Suprapubic skin (tissue), 4 donors: ENCODE data around the gene RGPD8.

ENCODE experiments used
- CTCF ChIP-seq, 2 donors: fragments of 200-600 bp in 1 of 2; fragments of 450-650 bp in 1 of 2; sonication (generic) in 1 of 2; IDR thresholded peaks; one replicate each; pipeline ENCODE4 v1.5.1; 2016 to 2019; ENCODE audit warnings: antibody characterized with exemption in 2 of 2, mild to moderate bottlenecking in 1 of 2, moderate library complexity in 1 of 2
- POLR2A ChIP-seq, 2 donors: fragments of 450-650 bp; IDR thresholded peaks; one replicate each; pipeline ENCODE4 v1.6.1; 2017; ENCODE audit warnings: antibody characterized with exemption in 2 of 2, mild to moderate bottlenecking in 2 of 2, moderate library complexity in 2 of 2
- POLR2AphosphoS5 ChIP-seq, 3 donors: sonication (generic); formaldehyde crosslinking; IDR thresholded peaks; one replicate each; pipeline ENCODE4 v1.6.1; 2017; ENCODE audit warnings: antibody characterized with exemption in 3 of 3

DNA sequence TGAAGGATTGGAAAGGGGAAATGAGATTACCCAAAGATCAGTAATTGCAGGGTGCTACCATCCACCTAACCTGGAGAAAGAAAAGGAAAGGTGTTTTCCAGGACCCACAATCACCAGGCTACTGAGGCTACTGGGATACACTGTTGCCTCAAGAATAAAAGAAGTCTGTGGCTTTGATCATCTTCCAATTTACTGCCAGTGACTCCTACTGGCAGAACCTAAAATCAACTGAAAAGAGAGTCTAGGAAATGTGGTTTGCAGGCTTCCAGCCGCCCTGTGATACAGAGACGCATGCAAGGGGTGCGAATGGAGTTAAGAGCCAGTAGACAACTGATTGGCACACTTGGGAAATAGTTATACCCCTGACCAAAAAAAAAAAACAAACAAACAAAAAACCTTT is 31.9 kb upstream of the RGPD8 start:
- TF ChIP-seq CTCF (IDR thresholded peaks at IDR 0.05) (no peak), POLR2AphosphoS5 (IDR thresholded peaks at IDR 0.05) (no peak), POLR2A (IDR thresholded peaks at IDR 0.05) (no peak)
